ENCODE measurements around the gene EVA1B.

EVA1B gene

GRCh38 chr1:36307601-36308330 lies 15.7 kb downstream of the EVA1B start:
- no peak for DNase-seq

DNA sequence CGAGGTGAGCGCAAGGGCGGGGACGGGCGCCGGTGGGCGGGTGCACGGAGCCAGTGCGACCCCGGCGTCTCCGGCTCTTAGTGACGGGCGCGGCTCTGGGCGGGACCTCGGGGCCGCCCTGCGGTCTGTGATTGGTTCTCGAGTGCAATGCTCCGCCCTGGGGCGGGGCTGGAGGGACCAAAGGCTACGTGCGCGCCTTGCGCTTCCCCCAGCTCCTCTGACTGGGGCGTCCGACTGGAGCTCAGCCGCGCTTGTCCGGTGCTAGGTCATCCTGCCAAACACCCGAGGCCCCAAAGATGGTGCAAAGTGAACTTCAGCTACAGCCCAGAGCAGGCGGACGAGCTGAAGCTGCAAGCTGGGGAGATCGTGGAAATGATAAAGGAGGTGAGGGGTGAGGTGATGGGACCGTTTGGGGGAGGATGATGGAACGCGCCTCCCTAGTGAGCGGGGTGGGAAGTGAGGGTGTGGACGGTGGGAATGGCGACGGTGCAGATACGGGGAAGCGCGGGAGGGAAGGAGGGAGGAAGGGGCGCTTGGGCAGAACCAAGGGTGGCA lies 16.5 kb downstream of the EVA1B start:
- DNase-seq, result peak; percentile 93

GRCh38 chr1:36306210-36306901 lies 17.1 kb downstream of the EVA1B start, which contains the start of gene SH3D21:
SH3D21 (plus strand) TSS chr1:36306368; CDS start chr1:36306421, 53 bp downstream.
- DNase-seq, result peak; percentile 59

DNA sequence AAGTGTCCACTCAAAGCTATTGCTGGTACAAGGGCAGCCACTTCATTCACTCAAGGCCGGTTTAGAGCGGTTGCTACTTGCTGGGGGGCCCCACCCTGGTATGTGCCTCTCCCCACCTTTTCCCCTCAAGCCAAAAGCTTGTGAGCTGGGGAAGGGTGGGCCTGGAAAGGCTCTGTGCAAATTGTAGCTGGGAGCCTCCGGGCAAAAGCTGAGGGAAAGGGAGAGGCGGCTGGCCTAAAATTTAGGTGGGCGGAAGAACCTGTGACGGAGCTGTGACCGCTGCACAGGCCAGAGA lies 17.6 kb downstream of the EVA1B start:
- DNase-seq, result peak; percentile 28

DNA sequence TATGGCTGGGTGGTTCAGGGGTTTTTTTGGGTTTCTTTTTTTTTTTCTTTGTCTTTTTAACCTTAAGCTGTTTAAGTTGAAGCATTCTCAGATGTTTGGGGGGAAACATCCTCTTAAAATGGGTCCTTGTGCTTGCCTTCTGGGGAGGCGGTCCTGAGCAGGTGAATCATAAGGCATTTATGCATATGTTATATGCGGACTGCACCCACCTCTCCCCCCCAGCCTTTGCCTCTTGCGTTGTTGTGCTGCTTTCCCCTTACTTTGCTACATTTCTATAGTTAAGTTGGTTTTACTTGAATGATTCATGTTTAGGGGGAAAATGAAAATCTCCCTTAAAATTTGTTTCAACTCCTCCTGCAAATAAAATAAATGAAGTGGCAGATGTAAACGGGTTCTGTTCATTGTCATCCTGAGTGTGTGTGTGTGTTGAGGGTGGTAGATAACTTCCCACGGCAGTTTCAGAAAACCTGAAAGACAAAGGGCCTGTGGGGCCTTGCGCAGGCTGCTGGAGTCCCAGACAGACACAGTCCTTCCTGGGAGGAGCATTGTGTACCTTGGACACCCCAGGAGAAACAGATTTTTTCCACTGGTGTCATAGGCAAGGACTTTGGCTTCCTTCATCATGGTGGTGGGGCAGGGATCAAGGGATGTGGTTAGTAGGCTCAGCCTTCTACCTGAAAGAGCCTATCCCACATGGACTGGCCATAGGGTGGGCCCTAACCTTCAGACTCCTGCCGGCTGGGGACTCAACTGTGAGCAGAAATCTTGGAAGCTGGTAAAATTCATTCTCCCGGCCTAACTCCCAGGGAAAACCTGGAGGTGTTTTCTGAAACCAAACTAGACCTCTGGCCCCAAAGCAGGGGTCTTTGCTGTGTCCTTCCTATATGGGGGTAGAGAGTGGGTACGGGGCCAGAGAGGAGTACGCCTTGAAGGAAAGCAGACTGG lies 18.2 kb downstream of the EVA1B start:
- DNase-seq, result no peak

DNA sequence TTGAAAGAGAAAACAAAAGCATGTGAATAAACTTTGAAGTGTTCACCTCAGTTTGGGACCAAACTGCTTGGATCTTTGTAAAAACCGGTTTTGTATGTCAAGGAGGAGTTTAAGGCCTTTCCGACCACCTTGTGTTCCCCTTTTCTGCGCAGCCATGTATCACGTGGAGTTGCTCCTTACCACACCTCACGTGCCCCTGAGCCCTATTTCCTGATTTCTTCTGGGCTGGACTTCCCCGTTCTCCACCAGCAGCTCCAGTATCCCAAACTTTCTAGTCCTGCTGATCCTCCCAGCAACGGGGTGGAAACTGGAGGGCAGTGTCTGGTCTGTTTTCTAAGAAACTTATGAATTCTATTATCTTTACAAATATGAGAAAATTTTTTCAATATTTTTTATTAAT lies 18.9 kb downstream of the EVA1B start:
- DNase-seq, result no peak

DNA sequence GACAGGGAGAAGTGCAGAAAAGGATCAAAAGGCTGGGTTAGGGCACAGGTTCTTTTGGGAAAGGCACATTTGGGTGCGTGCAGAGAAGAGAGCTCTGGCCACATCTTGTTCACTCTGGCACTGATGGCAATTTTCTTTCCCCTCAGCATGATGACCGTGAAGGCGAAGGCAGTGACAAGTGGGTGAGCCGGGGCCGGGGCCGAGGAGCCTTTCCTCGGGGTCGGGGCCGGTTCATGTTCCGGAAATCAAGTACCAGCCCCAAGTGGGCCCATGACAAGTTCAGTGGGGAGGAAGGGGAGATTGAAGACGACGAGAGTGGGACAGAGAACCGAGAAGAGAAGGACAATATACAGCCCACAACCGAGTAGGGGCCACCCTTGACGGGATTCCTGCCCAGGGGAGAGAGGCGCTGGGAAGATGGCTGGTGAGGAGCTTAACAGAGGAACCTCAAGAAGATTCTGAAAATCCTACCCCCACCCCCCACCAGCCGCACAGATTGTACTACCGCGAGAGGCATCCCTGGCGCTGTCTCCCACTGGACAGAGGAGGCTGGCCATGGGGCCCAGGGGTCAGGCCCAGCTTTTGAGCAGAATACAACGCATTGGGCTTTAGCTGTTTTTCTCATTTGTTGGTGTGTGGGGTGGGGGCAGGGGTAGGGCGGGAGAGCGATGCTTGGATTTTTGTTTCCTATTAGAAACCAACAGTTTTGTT lies 19.6 kb downstream of the EVA1B start:
- DNase-seq, result no peak

- DNase-seq, result no peak
Observed at GRCh38 chr1:36303244-36303643, 20.2 kb downstream of the EVA1B start.

- DNase-seq, result no peak
Observed at GRCh38 chr1:36301220-36301619, 22.2 kb downstream of the EVA1B start.

DNA sequence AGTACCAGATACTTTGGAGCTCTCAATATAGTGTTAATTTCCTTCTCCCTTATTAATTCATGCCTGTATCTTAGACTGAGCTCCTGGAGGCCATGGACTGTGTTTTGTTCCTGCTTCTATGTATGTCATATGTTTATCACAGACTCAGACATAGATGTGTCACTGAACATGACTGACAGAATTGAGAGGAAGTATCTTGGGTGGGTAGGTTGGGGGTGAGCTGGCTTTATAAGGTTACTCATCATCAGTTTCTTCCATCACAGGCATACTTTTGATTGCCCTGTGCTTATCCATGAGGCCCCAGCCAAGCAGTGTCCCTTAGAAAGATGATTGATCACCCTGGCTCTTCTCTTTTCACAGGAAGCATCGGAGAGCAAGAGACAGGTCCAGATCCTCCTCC lies 22.9 kb downstream of the EVA1B start:
- DNase-seq, result peak; percentile 41

GRCh38 chr1:36298640-36299039 lies 24.8 kb downstream of the EVA1B start:
- DNase-seq, result no peak

DNA sequence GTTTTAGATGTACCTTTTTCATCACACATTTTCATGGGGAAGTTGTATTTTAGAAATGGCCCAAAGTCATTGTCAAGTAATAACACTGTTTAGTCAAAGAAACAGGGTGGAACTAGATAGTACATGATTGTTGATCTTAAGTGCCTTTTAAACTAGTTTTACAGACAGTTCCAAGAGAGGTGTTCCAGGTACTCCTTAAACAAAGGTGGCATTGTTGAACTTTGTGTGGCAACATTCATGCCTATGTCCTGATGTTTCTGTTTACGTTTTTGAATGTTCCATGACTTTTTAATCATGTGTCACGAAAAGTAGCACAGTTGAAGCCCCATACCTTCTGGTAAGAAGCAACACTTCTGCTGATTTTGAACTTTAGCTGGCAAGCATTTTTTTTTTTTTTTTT lies 26.4 kb downstream of the EVA1B start:
- DNase-seq, result no peak

- DNase-seq, result no peak
Observed at GRCh38 chr1:36295390-36295789, 28.1 kb downstream of the EVA1B start.

DNA sequence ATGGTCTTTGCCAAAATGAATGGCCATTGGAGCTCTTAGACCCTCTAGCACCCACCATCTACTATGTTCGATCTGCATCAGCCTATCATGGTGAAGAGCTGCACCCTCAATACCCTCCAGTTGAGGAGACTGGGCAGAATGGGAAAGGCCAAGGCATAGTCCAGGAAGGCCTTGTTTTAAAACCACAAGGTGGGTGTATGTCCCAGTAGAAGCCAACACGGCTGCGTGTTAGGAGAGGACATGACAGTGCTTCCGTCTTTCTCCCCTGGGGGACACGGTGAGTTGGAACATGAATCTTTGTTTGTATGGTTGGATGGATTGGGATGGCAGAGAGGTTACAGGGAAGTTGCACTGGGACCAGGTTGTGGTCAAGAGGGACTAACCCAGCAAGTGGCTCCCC lies 35.9 kb downstream of the EVA1B start:
- DNase-seq, result no peak

- DNase-seq, result no peak
Observed at GRCh38 chr1:36286802-36287201, 36.6 kb downstream of the EVA1B start.

GRCh38 chr1:36285443-36286101 lies 37.9 kb downstream of the EVA1B start:
- DNase-seq, result peak; percentile 48

DNA sequence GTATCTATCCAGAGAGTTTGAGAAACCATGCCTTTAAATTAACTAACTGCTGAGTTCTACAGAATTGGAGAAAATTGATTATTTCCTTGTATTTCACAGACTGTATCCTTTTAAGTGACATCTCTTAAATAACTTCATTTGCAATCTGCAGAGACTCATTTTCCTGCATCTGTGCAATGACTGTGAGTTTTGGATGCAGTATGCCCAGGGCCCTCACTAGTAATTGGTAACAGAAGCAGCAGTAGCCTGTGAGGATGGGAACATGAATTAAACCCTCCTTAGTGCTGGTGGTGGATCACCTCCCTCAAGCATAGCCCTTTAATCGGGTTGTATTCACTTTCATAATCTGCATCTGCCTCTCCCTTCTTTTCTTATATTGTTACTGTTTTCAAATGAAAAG lies 38.9 kb downstream of the EVA1B start:
- no peak for DNase-seq

DNA sequence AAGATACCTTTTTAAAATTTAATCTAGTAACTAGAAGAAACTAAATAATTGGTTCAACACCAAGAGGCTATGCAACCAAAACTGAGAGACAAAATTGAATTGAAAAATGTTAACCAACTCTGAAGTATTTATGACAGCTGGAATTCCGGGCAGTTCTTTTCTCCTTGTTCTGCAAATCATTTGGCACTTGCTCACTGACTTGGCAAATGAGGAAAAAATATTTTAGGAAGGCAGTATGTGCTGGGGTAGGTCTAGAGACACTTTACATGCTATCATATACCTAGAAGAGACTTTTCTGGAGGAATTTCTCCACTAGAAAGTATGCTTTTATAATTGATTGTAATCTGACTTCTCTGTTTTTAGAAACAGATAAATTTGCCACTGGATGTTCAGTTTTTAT lies 39.4 kb downstream of the EVA1B start:
- DNase-seq, result no peak

DNA sequence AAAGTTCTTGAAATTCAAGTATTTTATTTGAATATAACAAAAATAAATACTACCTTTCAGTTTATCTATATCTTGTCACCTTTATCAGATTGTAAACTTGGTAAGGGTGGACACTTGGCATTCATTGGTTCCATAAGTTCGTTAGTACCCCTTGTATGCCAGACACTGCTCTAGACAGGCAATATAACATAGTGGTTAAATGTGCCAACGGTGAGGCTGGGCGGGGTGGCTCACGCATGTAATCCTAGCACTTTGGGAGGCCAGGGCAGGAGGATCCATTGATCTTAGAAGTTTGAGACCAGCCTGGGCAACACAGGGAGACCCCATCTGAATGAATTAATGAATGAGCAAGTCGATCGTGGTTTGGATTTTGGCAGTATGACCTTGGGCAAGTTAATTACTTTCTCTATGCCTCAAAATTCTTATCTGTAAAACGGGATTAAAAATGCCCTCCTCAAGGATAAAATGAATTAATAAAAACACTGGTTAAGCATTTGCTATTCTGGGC lies 43.6 kb downstream of the EVA1B start:
- no peak for DNase-seq

DNA sequence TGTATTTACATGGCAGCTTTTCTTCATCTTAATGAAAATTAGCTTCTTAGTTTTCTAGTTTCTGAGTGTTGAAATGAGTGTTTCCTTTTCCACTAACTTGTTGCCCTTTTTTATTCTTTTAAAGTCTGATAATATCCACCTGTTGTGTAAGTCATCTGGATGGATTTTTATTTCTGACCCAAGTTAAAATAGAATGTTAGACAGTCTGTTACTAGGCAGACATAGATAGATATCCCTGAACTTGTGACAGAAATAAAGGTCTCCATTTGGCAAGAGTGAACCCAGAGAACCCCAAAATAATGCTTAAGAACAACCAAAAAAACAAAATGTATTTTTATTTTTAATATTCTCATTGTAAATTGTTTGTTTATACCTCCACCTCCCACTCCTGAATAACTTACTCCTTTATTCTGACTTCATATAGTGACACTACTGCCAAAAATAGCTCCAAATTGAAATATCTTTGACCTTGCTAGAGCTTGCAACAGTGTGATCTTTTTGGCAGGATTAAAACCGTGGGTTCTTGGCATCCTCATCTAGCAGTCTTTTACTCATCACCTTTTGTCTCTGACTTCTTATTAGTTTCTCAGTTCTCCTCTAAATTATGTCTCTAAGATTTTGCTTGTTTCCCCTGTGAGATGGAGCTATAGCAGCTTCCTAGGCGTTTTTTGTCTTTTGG lies 44.2 kb downstream of the EVA1B start:
- DNase-seq, result no peak

GRCh38 chr1:36276688-36277087 lies 46.8 kb downstream of the EVA1B start:
- no peak for DNase-seq
